ENCODE data around the gene COA1.

The COA1 gene

DNA sequence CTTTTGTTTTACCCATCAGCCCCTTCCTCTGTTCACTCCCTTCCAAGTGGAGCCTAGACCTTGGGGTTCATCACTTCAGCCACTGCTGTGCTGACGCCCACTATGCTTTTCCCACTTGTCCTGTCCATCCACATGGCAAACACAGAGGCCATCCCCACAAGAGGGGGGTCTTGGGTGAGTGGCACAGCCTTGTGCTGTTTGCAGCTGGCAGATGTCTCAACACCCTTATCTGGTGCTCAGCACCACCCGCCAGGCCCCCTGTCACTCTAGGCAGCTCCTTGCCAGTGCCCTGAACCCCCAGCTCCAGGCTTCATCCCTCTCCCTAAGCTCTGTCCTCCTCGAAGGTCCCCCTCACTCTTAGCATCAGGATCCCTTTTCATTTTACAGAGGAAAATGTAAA lies 42.2 kb upstream of the COA1 start:
- Histone ChIP-seq H3K79me2 (ENCODE audit: low read length) (peaks cover 5% of the 10 kb centered on the region; the same call in 1 of the 2 replicates), H4K20me1 (ENCODE audit: insufficient read depth, low read length) (no peaks in the 10 kb centered on the region), H2AFZ (ENCODE audit: low read length) (no peak overlapping the region), H3K27ac (ENCODE audit: low read length) (no peak overlapping the region), H3K4me1 (ENCODE audit: low read length) (no peaks in the 10 kb centered on the region), H3K9me3 (replicated peaks; ENCODE audit: insufficient read depth, low read length) (no peaks in the 10 kb centered on the region), H3K4me2 (ENCODE audit: low read depth, low read length) (no peak overlapping the region), H3K9ac (ENCODE audit: low read length) (no peak overlapping the region), H3F3A (ENCODE audit: insufficient read depth, low read length) (no peaks in the 10 kb centered on the region), H3K27me3 (replicated peaks; ENCODE audit: insufficient read depth, low read length) (no peaks in the 10 kb centered on the region), H3K4me3 (ENCODE audit: low read length) (no peak overlapping the region), H3K36me3 (replicated peaks; ENCODE audit: insufficient read depth, low read length) (no peaks in the 10 kb centered on the region), H3K9me2 (replicated peaks; ENCODE audit: insufficient read depth, low read length) (no peaks in the 10 kb centered on the region)
- no peak for DNase-seq
- TF ChIP-seq EZH2phosphoT487 (IDR thresholded peaks at IDR 0.05; ENCODE audit: low read length) (no peak), EZH2 (optimal IDR thresholded peaks at IDR 0.05; ENCODE audit: low read depth, low read length) (no peak)
- TF ChIP-seq, protein P1, sequence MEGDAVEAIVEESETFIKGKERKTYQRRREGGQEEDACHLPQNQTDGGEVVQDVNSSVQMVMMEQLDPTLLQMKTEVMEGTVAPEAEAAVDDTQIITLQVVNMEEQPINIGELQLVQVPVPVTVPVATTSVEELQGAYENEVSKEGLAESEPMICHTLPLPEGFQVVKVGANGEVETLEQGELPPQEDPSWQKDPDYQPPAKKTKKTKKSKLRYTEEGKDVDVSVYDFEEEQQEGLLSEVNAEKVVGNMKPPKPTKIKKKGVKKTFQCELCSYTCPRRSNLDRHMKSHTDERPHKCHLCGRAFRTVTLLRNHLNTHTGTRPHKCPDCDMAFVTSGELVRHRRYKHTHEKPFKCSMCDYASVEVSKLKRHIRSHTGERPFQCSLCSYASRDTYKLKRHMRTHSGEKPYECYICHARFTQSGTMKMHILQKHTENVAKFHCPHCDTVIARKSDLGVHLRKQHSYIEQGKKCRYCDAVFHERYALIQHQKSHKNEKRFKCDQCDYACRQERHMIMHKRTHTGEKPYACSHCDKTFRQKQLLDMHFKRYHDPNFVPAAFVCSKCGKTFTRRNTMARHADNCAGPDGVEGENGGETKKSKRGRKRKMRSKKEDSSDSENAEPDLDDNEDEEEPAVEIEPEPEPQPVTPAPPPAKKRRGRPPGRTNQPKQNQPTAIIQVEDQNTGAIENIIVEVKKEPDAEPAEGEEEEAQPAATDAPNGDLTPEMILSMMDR (IDR thresholded peaks at IDR 0.05; ENCODE audit: low read length), result no peak

DNA sequence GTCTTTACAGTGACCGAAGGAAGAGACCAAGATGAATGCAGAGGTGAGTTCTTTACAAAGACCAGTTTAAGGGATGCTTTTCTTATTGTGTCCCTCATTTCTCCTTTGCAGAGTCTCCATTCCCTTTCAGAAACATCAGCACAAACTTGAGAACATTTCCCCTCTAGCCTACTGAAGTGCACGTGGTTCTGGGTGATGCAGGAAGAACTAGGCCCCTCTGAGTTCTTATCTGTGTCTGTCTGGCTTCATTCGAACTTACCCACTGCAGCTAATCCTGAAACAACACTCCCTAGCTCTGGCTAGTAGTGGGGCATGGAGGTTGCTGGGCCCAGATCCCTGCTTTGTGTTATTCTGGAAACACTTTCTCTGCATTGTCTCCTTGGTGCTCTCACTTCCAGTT lies 41.8 kb upstream of the COA1 start:
- Histone ChIP-seq H3K4me1 (ENCODE audit: low read length) (no peaks in the 10 kb centered on the region), H3K27me3 (replicated peaks; ENCODE audit: insufficient read depth, low read length) (no peaks in the 10 kb centered on the region), H3K9me3 (replicated peaks; ENCODE audit: insufficient read depth, low read length) (no peaks in the 10 kb centered on the region), H3K9me2 (replicated peaks; ENCODE audit: insufficient read depth, low read length) (no peaks in the 10 kb centered on the region), H3K4me2 (ENCODE audit: low read depth, low read length) (no peak overlapping the region), H4K20me1 (ENCODE audit: insufficient read depth, low read length) (no peaks in the 10 kb centered on the region), H2AFZ (ENCODE audit: low read length) (no peak overlapping the region), H3K9ac (ENCODE audit: low read length) (no peak overlapping the region), H3K4me3 (ENCODE audit: low read length) (no peak overlapping the region), H3K36me3 (replicated peaks; ENCODE audit: insufficient read depth, low read length) (no peaks in the 10 kb centered on the region), H3F3A (ENCODE audit: insufficient read depth, low read length) (no peaks in the 10 kb centered on the region), H3K79me2 (ENCODE audit: low read length) (peaks cover 5% of the 10 kb centered on the region; the same call in 1 of the 2 replicates), H3K27ac (ENCODE audit: low read length) (no peak overlapping the region)
- no peak for DNase-seq
- TF ChIP-seq, protein P1 (IDR thresholded peaks at IDR 0.05; ENCODE audit: low read length), result no peak
- no peak for TF ChIP-seq EZH2 (optimal IDR thresholded peaks at IDR 0.05; ENCODE audit: low read depth, low read length)
- no peak for TF ChIP-seq EZH2phosphoT487 (IDR thresholded peaks at IDR 0.05; ENCODE audit: low read length)

DNA sequence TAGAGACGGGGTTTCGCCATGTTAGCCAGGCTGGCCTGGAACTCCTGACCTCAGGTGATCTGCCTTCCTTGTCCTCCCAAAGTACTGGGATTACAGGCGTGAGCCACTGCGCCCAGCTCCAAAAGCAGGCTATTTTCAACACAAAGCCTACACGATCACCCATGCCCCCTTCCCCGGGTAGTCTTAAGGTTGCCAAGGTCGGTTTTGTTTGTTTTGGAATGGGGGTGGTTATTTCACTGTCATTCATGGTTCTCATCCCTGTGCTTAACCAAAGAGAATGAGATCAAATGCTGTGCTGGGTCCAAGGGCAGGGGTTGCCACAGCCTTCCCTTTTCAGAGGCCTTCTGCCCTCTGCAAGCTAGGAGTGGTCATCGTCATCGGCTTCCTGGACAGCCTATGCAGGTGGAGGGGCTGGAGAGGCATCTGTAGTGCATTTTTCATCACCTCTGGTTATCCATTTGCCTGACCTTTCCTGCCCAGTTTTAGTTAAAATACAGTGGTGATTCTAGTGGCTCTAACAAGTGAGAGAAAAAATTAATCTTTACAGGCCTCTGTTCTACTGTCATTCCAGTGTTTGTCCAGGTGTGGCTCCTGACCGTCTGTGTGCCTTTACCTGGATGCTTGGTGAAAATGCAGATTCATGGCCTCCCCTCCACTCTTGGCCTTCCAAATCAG lies 40.6 kb upstream of the COA1 start:
- Histone ChIP-seq H4K20me1 (ENCODE audit: insufficient read depth, low read length) (no peaks in the 10 kb centered on the region), H3F3A (ENCODE audit: insufficient read depth, low read length) (no peaks in the 10 kb centered on the region), H3K27ac (ENCODE audit: low read length) (no peak overlapping the region), H2AFZ (ENCODE audit: low read length) (no peak overlapping the region), H3K4me2 (ENCODE audit: low read depth, low read length) (no peak overlapping the region), H3K27me3 (replicated peaks; ENCODE audit: insufficient read depth, low read length) (no peaks in the 10 kb centered on the region), H3K79me2 (ENCODE audit: low read length) (peaks cover 5% of the 10 kb centered on the region; the same call in 1 of the 2 replicates), H3K36me3 (replicated peaks; ENCODE audit: insufficient read depth, low read length) (no peaks in the 10 kb centered on the region), H3K4me3 (ENCODE audit: low read length) (no peak overlapping the region), H3K4me1 (ENCODE audit: low read length) (no peaks in the 10 kb centered on the region), H3K9me3 (replicated peaks; ENCODE audit: insufficient read depth, low read length) (no peaks in the 10 kb centered on the region), H3K9me2 (replicated peaks; ENCODE audit: insufficient read depth, low read length) (no peaks in the 10 kb centered on the region), H3K9ac (ENCODE audit: low read length) (no peak overlapping the region)
- DNase-seq, result no peak
- TF ChIP-seq EZH2phosphoT487 (IDR thresholded peaks at IDR 0.05; ENCODE audit: low read length) (no peak), EZH2 (optimal IDR thresholded peaks at IDR 0.05; ENCODE audit: low read depth, low read length) (no peak)
- TF ChIP-seq, protein P1 (IDR thresholded peaks at IDR 0.05; ENCODE audit: low read length), result no peak
